Vagina (tissue), 2 donors: ENCODE data around the gene CD58.

Experiments used
- POLR2A ChIP-seq, 2 donors: fragments of 450-650 bp; IDR thresholded peaks; one replicate each; pipeline ENCODE4 v1.6.1; 2017; ENCODE audit warnings: antibody characterized with exemption in 2 of 2, mild to moderate bottlenecking in 2 of 2, moderate library complexity in 2 of 2
- POLR2AphosphoS5 ChIP-seq, 2 donors: sonication (generic); formaldehyde crosslinking; IDR thresholded peaks; one replicate each; pipeline ENCODE4 v1.9.0; 2017; ENCODE audit warnings: antibody characterized with exemption in 2 of 2, mild to moderate bottlenecking in 2 of 2, low read depth in 1 of 2; ENCODE audit not compliant: insufficient read depth in 1 of 2
- TF ChIP-seq, protein P1 (sequence below), 3 experiments: fragments of 450-650 bp in 2 of 3; fragments of 200-600 bp in 1 of 3; sonication (generic) in 1 of 3; IDR thresholded peaks; one replicate each; pipeline ENCODE4 v1.5.1; 2017 to 2019; ENCODE audit warnings: antibody characterized with exemption in 3 of 3, mild to moderate bottlenecking in 2 of 3, moderate library complexity in 2 of 3

DNA sequence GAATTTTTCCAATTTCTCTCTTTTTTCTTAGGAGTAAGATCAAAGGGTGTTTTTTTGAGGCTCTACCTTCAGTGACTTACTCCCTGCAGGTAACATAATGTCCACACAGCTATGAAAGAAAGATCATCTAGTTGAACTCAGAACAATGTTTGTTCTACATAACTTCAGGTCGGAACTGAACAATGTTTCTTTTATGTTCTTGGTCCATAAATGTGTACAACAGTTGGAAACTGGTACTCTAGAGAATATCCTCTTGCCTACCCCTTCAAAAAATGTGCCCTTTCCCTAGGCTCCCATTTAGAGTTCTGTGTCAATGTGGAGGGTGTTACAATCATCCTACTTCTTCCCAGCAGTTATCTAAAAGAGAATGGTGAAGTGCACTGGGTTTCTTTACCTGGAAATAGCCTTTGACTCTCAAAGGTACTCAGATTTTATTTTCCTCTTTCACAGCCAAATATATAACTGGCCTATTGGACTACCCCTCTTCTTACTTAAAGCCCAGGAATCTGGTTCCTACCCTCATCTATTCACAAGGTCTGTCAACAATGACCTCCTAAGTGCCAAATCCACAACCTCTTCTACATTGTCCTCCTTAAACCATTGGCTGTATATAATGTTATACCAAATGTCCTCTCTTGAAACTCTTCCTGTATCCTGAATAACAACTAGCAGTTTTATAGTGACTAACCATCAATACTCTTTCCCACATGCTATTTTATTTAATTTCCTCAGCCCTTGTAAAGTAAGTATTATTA, 42.3 kb downstream of the CD58 start:
- TF ChIP-seq POLR2A (IDR thresholded peaks at IDR 0.05) (no peak), POLR2AphosphoS5 (IDR thresholded peaks at IDR 0.05; ENCODE audit: insufficient read depth in 1 of 2, low read depth in 1 of 2) (no peak)
- TF ChIP-seq, protein P1, sequence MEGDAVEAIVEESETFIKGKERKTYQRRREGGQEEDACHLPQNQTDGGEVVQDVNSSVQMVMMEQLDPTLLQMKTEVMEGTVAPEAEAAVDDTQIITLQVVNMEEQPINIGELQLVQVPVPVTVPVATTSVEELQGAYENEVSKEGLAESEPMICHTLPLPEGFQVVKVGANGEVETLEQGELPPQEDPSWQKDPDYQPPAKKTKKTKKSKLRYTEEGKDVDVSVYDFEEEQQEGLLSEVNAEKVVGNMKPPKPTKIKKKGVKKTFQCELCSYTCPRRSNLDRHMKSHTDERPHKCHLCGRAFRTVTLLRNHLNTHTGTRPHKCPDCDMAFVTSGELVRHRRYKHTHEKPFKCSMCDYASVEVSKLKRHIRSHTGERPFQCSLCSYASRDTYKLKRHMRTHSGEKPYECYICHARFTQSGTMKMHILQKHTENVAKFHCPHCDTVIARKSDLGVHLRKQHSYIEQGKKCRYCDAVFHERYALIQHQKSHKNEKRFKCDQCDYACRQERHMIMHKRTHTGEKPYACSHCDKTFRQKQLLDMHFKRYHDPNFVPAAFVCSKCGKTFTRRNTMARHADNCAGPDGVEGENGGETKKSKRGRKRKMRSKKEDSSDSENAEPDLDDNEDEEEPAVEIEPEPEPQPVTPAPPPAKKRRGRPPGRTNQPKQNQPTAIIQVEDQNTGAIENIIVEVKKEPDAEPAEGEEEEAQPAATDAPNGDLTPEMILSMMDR (IDR thresholded peaks at IDR 0.05), result no peak
